ENCODE data around the gene NFKB1.

The NFKB1 gene

DNA sequence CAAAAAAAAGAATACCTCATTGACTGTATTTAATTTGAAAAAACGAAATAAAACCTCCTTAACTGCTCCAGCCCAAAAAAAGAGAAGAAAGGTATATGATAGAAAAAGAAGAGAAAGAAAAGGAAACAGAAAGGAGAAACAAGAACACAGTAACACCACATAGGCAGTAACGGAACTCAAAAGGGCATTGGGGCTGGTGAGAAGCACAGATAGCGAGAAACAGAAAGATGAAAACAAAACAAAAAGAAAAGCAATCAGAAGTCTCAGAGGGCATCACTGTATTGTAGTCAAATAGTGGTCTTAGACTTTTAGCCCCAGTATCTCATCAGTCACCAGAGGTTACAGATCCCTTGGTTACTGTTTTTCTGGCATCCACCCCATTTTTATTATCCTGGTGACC, 88.6 kb downstream of the NFKB1 start:
- no peak for DNase-seq
- intact Hi-C loops (cut with DNase I) = no loop called here

DNA sequence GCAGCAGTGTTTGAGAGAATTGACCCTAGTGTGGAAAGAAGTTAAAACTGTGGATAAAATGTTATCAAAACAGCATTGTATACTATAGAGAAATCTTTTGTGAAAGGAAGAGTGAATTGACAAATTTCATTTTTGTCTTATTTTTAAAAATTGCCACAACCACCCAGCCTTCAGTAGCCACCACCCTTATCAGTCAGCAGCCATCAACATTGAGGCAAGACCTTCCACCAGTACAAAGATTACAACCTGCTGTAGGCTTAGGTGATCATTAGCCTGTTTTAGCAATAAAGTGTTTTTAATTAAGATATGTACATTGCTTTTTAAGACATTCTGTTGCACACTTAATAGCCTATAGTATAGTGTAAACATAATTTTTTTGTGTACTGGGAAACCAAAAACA, 91.1 kb downstream of the NFKB1 start:
- DNase-seq = no peak
- intact Hi-C loops (cut with DNase I) = no loop called here

DNA sequence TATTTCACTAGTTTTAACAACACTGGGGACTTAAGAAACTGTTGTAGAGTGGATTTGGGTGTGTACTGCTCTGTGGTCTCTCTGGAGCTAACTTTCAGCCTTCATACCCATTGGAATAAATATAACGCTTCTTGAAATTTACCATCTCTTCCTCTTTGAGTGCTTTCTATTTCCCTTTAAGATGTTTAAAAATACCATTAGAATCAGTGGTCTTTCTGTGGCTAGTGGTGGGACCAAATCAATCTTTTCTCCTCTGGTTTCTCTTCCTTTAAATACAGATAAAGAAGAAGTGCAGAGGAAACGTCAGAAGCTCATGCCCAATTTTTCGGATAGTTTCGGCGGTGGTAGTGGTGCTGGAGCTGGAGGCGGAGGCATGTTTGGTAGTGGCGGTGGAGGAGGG, 92.0 kb downstream of the NFKB1 start:
- DNase-seq = no peak
- intact Hi-C loops (cut with DNase I) = no loop called here

DNA sequence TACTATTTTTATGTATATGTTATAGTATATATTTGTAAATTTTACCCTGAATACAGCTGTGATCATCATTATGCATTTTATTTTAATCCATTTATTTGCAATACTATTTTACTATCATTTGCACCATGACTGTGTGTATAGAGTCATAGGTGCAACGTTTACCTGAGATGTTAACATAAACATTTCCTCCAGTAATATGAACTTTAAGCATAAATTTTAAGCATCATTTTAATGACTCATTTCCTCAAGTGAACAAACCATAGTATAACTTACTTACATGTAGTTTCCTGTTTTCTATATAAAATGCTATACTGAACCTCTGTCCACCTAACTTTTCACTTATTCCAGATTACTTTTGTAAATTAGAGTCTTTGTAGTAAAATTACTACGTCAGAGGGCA, 92.8 kb downstream of the NFKB1 start:
- intact Hi-C loops (cut with DNase I) = no loop called here
- no peak for DNase-seq

DNA sequence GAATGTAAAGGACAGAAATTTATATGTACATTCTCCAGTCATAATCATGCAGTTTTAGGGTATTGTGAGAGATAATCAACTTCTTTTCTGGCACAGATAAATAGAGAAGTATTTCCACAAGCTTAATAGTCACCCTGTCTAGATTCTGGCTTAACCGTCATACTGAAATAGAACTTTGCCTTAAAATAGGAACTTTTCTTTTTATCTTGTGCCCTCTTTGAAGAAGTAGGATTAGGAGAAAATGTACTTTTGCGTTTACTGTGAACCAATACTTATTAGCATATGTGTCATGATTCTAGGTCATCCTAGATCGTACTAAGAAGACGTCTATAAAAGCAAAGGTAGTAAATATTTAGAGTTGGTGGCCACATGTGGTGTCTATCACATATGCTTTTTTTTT, 95.4 kb downstream of the NFKB1 start:
- intact Hi-C loops (cut with DNase I) = no loop called here
- DNase-seq = no peak

DNA sequence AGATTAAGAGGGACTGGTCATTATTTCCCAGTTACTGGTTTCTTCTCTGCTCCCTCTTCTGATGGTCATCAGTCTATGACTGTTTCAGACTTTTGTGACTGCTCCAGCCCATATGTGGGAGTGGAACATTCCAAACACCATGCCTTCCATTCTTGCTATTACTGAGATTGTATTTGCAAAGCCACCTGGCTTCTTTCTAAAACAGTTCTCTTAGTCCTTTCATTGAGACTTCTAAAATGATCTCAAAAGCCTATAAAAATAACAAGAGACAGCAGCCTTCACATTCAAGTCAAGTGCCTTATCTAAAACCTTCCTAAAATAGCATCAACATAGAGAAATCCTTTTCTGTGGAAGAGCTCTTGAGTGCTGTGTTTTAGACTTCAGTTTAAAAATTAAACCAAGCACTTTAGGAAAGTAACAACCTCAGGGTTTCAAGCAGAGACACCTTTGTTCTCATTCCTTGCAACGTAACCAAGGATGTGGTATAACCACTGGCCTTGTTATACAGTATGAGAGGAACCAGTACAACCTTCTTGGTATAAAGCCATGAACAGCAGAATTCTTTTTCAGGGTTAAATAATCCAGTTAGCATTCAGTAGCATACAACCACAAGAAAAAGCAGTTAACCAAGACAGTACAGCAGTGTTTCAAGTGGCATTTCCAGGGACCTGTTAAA, 97.1 kb downstream of the NFKB1 start:
- intact Hi-C loops (cut with DNase I) = no loop called here
- no peak for DNase-seq

DNA sequence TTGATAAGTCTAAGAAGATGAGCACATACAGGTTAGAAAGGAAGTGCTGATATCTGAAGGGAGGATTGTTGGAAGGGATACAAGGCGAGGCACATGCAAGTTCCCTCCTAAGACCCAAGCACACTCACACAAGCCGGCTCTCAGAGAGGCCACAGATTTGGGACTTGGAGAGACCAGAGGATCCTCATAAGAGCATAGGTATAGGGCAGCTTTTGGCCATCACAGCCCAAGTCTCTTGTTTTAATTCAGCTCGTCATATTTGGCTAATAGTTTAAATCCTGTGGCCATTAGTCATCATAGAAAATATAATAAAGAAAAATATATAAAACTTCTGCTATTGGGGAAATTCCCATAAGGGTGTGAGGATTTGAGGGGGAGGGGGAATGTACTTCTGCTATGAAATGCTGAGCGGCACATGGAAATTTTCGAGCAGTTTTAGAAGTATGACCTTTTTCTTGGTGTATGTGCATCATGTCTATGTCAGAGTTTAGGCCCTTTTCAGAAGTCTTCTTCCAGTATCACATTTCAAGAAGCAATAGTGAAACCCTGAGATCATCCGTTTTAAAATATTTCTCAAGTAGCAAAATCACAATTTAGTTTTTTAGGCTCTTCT, 97.7 kb downstream of the NFKB1 start:
- intact Hi-C loops (cut with DNase I) = no loop called here
- no peak for DNase-seq

DNA sequence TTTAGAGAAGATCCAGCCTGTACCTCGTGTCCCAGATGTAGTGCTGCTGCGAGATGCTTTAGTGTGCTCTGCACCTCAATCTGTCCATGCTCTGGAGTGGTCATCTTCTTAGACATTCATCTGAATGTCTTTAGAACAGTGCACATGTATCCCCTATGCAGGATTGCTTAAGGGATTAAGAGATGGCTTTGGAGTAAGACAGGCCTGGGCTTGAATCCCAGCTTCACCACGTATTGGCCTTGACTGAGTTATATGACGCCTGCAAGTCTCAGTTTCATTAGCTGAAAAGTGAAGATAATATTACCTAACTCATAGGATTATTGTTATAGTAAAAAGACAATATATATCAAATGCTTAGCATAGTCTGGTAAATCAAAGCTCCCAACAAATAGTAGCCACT, 98.3 kb downstream of the NFKB1 start:
- DNase-seq = no peak
- intact Hi-C loops (cut with DNase I) = no loop called here

DNA sequence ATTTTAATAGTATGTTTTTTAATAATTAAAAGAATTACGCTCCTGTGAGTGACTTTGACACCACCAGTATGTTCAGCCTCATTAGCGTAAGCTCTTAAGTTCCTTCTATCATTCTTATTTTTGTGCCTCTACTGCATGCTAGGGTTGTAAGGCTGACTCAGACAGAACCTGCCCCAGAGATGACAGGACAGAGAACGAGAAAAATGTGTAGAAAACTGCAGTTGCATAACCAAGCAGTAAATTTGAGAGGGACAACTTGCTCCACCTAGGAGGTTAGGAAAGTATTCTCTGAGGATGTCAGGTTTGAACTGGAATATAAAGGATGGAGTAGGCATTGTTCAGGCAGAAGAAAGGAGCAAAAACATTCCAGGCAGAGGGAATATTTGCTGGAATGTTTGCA, 98.7 kb downstream of the NFKB1 start:
- intact Hi-C loops (cut with DNase I) = loop anchor here (10.0 kb wide), 1 partner anchor 105 kb away; no protein-coding TSS in a partner anchor
- no peak for DNase-seq

DNA sequence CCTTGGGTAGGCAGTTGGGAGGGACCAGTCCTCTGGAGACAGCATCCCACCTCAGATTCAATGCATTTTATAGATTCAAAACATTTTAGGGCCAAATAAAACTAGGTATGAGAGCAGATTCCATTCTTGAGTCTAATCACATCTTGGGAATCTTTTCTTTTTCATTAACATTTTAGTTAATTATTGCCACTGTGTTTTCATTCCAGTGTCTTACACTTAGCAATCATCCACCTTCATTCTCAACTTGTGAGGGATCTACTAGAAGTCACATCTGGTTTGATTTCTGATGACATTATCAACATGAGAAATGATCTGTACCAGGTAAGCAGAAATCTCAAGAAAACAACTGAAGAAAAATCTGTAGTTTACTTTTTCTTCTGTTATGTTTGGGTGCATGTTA, 99.5 kb downstream of the NFKB1 start:
- DNase-seq = no peak
- intact Hi-C loops (cut with DNase I) = loop anchor here (10.0 kb wide), 1 partner anchor 106 kb away; no protein-coding TSS in a partner anchor

DNA sequence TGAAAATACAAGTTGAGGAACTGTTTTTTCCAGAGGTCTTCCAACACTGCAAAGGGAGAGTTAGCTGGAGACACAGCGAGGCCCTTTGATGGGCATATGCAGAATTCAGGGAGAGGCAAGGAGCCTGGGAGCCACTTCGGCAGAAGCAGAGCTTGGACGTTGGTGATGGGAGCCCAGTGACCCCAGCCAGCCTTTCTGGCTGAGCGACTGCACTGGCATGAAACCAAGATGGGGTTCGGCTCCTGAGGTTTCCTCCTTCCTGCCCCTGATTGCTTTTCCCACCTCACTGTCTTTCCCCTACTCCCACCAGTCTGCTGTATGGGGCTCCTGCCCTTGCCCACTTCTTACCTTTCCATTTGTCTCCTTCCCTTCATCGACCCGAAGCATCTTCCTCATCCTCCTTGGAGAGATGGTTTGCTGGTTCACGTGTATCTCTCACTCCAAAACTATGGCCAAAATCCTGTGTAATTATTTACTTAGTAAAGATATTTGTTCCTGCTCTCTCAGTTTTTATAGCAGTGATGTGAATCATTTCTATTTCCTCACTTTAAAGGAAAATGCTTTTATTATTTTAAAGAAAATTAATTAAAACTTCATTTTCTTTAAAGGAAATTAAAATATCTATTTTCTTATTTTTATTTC, 100.5 kb downstream of the NFKB1 start:
- no peak for DNase-seq
- intact Hi-C loops (cut with DNase I) = loop anchor here (10.0 kb wide), 1 partner anchor 107 kb away; no protein-coding TSS in a partner anchor

DNA sequence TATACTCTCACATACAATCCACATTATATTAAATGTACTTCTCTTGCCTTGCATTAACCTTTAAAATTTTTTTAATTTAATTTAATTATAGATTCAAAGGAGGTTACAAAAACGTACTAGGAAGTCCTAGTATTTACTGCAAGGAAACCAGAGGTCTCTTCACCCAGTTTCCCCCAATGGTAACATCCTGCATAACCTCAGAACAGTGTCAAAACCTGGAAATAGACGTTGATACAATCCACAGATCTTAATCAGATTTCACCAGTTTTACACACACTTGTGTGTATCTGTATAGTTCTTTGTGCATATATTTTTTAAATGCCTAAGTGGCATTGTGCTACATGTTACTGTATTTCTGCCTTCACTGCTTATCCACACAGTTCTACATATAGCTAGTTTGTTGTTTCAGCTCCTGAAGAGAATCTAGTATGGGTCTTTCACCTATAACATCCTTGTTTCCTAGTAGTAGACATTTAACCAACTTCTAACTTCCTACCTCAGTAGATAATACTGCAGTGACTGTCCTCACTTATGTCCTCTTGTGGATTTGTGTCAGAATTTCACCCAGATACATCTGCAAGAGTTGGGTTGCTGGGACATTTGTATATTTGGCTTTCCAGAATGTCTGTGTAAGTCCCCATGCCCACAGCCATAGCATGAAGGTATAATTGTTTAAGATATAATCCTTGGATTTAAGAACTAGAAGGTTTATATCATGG, 103.2 kb downstream of the NFKB1 start:
- intact Hi-C loops (cut with DNase I) = loop anchor here (10.0 kb wide), 1 partner anchor 110 kb away; no protein-coding TSS in a partner anchor
- DNase-seq = no peak

DNA sequence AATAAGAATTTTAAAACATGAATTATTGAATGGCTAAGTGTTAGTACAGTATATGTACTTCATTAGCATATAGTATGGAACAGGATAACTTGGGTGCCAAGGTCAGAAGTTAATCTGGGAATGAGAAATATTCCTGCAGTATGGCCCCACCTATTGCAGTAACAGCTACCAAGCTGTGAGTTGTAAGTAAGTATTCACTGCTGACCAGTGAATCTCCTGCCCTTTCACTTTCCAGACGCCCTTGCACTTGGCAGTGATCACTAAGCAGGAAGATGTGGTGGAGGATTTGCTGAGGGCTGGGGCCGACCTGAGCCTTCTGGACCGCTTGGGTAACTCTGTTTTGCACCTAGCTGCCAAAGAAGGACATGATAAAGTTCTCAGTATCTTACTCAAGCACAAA, 105.1 kb downstream of the NFKB1 start:
- no peak for DNase-seq
- intact Hi-C loops (cut with DNase I) = loop anchor here (10.0 kb wide), 1 partner anchor 111 kb away; no protein-coding TSS in a partner anchor

DNA sequence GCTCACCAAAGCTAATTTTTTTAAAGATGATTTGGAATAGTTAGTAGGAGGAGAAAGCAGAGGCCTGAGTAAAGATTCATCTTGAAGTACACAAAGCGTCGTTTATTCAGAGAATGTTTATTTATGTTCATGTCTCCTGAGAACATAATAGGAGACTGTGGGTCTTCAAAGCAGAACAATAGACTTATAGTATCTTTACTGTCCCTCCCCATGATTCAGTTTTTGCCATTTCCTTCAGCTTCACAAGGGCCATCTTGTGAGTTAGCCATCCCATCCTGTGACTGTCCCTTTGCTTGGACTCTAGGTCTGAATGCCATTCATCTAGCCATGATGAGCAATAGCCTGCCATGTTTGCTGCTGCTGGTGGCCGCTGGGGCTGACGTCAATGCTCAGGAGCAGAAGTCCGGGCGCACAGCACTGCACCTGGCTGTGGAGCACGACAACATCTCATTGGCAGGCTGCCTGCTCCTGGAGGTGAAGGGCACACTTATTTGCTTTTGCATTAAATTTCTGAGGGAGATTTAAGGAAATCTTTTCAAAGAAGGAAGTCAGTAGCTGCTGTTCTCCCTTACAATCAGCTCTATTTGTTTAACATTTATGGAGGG, 105.8 kb downstream of the NFKB1 start:
- intact Hi-C loops (cut with DNase I) = loop anchor here (10.0 kb wide), 1 partner anchor 112 kb away; no protein-coding TSS in a partner anchor
- peak in 1 of 10 donors; percentile 21 for DNase-seq

DNA sequence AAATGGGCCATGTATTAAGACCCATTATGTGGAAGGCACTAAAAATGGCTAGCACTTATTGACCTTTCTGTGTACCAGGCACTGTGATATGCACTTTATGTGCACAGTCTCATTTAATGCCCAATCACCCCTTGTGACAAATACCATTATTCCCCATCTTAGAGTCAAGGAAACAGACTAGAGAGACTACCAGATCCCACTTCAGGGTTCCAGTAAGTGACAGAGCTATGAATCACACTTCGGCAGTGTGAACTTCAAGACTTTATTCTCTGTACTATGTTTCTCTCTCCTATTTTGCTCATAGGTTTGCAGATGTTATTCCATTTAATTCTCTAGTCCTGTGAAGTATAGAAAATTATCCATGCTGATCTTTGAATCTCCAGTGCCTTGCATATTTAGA, 107.0 kb downstream of the NFKB1 start:
- DNase-seq = no peak
- intact Hi-C loops (cut with DNase I) = loop anchor here (10.0 kb wide), 1 partner anchor 113 kb away; no protein-coding TSS in a partner anchor

DNA sequence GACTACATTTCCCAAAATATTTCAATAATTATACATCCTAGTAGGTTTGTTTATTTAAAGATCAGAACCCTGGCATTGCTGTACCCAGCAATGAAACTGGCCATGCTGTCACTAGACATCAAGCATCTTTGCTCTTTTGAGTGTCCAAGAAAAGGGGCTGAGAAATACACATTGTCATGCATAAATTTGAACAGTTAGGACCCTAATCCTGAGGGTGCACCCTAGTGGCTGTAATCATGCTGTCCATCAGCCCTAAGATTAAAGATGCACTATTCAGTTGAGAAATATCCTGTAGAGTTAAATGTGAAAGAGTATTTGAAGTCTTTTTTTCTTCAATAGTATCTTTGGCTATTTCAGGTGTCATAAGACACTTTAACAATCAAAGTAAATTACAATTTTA, 108.8 kb downstream of the NFKB1 start:
- DNase-seq = no peak
- intact Hi-C loops (cut with DNase I) = loop anchor here (5.0 kb wide), 1 partner anchor 158 kb away; no protein-coding TSS in a partner anchor

DNA sequence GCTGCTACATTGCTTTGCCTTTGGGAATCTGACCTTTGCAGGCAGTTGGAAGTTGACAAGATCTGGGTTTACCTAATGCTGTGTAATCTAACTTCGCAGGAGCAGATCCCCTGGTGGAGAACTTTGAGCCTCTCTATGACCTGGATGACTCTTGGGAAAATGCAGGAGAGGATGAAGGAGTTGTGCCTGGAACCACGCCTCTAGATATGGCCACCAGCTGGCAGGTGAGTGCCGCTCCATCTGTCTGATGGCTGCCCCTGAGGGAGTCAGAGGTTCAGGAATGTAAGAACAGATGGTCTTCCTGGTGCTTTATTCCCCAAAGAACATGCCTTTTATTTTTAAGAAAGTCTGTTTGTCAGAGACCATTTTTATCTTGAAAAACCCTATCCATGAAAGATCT, 109.3 kb downstream of the NFKB1 start:
- no peak for DNase-seq
- intact Hi-C loops (cut with DNase I) = loop anchor here (5.0 kb wide), 1 partner anchor 158 kb away; no protein-coding TSS in a partner anchor

DNA sequence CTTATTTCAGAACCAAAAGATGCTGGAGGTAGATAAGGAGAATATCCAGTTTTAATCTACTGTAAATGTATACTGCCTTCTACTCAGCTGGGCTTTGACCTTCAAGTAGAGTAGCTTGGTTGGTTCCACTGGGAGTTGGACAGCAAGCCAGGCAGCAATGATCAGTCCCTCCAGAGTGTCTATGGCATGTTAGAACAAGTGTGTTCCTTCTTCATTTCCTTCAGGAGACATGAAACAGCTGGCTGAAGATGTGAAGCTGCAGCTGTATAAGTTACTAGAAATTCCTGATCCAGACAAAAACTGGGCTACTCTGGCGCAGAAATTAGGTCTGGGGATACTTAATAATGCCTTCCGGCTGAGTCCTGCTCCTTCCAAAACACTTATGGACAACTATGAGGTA, 111.1 kb downstream of the NFKB1 start:
- intact Hi-C loops (cut with DNase I) = loop anchor here (5.0 kb wide), 1 partner anchor 160 kb away; no protein-coding TSS in a partner anchor
- no peak for DNase-seq

DNA sequence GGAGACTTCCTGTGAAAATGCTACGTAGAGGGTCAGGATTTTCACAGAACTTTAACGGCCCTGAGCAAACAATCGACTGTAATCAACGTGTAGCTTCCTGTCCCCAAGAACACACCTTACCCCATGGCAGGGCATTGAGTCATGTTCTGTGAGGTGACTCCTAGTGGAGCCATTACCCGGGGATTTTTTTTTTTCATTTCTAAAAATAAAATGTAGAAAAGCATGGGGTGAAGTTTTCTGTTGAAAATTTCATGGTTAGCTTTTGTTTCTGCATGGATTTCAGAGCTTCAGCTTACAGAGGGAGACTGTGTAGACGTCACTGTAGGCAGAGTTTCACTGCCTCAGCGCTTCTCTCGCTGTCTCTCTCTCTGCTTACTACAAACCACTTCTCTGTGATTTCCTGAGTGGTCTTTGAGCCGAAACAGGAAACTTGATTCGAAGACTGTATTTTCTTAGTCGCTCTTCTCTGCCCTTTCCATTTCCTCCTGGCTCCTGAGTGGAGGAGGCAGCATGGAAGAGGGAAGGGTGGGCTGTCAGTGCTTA, 111.7 kb downstream of the NFKB1 start:
- no peak for DNase-seq
- intact Hi-C loops (cut with DNase I) = loop anchor here (5.0 kb wide), 1 partner anchor 161 kb away; no protein-coding TSS in a partner anchor

DNA sequence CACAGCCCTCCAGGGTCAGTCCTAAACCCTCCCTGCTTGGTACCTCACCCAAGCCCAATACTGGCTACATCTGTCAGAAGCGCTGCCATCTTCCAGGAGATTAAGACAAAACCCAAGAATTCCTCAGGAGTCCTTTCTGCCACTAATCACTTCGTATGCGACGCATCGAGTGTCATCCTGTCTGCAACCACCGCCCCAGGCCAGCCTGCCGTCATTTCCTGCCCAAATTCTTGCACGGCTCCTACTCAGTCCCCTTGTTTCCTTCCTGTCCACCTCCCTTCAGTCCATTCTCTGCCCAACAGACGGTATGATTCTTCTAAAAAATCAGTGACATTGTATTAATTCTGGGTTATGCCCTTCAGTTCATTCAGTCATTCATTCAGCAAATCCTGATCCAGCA, 113.6 kb downstream of the NFKB1 start:
- intact Hi-C loops (cut with DNase I) = loop anchor here (5.0 kb wide), 1 partner anchor 162 kb away; no protein-coding TSS in a partner anchor
- DNase-seq = no peak
